Measurements from ENCODE around the gene HAS3.

The HAS3 gene

GRCh38 chr16:69064764-69065313 lies 40.6 kb upstream of the HAS3 start:
- no peak overlapping the region for H3K27ac ChIP-seq
- no peak for TF ChIP-seq ZFX (IDR thresholded peaks at IDR 0.05)
- no peak for TF ChIP-seq CTCF (conservative IDR thresholded peaks at IDR 0.05)

GRCh38 chr16:69069504-69069903 lies 35.9 kb upstream of the HAS3 start:
- TF ChIP-seq ZFX (IDR thresholded peaks at IDR 0.05) (no peak), CTCF (conservative IDR thresholded peaks at IDR 0.05) (no peak)
- no peak overlapping the region for H3K27ac ChIP-seq

- TF ChIP-seq ZFX (IDR thresholded peaks at IDR 0.05) = no peak
- no peak for TF ChIP-seq CTCF (conservative IDR thresholded peaks at IDR 0.05)
- H3K27ac ChIP-seq = no peak overlapping the region
Measured at GRCh38 chr16:69071036-69071435, 34.4 kb upstream of the HAS3 start.

- H3K27ac ChIP-seq = no peak overlapping the region
Measured at GRCh38 chr16:69072640-69072974, 32.8 kb upstream of the HAS3 start.

GRCh38 chr16:69073181-69073702 lies 32.2 kb upstream of the HAS3 start:
- TF ChIP-seq CTCF (conservative IDR thresholded peaks at IDR 0.05) (no peak), ZFX (IDR thresholded peaks at IDR 0.05) (no peak)
- no peak overlapping the region for H3K27ac ChIP-seq

More at GRCh38 chr16:69072640-69072974, 32.8 kb upstream of the HAS3 start:
- TF ChIP-seq CTCF (conservative IDR thresholded peaks at IDR 0.05) (no peak), ZFX (IDR thresholded peaks at IDR 0.05) (no peak)

- TF ChIP-seq ZFX (IDR thresholded peaks at IDR 0.05) (no peak), CTCF (conservative IDR thresholded peaks at IDR 0.05) (no peak)
- peak overlapping the region; percentile 16; the same call in 1 of the 2 replicates for H3K27ac ChIP-seq
Measured at GRCh38 chr16:69077251-69077650, 28.2 kb upstream of the HAS3 start.

GRCh38 chr16:69078073-69078472 lies 27.4 kb upstream of the HAS3 start:
- no peak overlapping the region; the same call in 1 of the 2 replicates for H3K27ac ChIP-seq
- no peak for TF ChIP-seq CTCF (conservative IDR thresholded peaks at IDR 0.05)
- no peak for TF ChIP-seq ZFX (IDR thresholded peaks at IDR 0.05)
